ENCODE data around the gene TBC1D10A. TPM values are rescaled to one million over a fixed set of nuclear protein-coding genes. Genes with fewer than 3 reads are reported as not detected.

Gene TBC1D10A
- total RNA-seq, 1 experiment from 2014 or later: 12.2 TPM

- H3K36me3 ChIP-seq (ENCODE audit: control insufficient read depth, insufficient read depth, low read length): peaks cover 2% of the 10 kb centered on the region
- H3K4me3 ChIP-seq (ENCODE audit: low read depth, low read length): no peak overlapping the region
- H3K9me3 ChIP-seq: no peaks in the 10 kb centered on the region
- H3K27me3 Mint-ChIP-seq (ENCODE audit: insufficient read depth, unreplicated experiment): no peaks in the 10 kb centered on the region
- no peak for DNase-seq
- H3K27me3 ChIP-seq (replicated peaks; ENCODE audit: control insufficient read depth, insufficient read depth, low read length): no peaks in the 10 kb centered on the region
- peaks cover 75% of the 10 kb centered on the region for H3K36me3 Mint-ChIP-seq (ENCODE audit: insufficient read depth, unreplicated experiment)
- TF ChIP-seq, protein P1, sequence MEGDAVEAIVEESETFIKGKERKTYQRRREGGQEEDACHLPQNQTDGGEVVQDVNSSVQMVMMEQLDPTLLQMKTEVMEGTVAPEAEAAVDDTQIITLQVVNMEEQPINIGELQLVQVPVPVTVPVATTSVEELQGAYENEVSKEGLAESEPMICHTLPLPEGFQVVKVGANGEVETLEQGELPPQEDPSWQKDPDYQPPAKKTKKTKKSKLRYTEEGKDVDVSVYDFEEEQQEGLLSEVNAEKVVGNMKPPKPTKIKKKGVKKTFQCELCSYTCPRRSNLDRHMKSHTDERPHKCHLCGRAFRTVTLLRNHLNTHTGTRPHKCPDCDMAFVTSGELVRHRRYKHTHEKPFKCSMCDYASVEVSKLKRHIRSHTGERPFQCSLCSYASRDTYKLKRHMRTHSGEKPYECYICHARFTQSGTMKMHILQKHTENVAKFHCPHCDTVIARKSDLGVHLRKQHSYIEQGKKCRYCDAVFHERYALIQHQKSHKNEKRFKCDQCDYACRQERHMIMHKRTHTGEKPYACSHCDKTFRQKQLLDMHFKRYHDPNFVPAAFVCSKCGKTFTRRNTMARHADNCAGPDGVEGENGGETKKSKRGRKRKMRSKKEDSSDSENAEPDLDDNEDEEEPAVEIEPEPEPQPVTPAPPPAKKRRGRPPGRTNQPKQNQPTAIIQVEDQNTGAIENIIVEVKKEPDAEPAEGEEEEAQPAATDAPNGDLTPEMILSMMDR (IDR thresholded peaks at IDR 0.05; ENCODE audit: insufficient read depth in 1 of 2, low read depth in 1 of 2, low read length in 1 of 2, severe bottlenecking in 1 of 2, unreplicated experiment in 1 of 2): no peak
- no peak overlapping the region for H3K27ac Mint-ChIP-seq (ENCODE audit: unreplicated experiment)
- ChIA-PET CTCF (interaction anchor here (1.5 to 1.7 kb wide), 2 partner anchors 45 to 55 kb away, joined by 5 to 6 read pairs; partner anchors contain the start of gene RNF215), POLR2A (no interaction called here)
- no peaks in the 10 kb centered on the region for H3K9me3 Mint-ChIP-seq (ENCODE audit: unreplicated experiment)
- peaks cover 13% of the 10 kb centered on the region for H3K4me1 ChIP-seq
- H3K4me1 Mint-ChIP-seq (ENCODE audit: low read depth, unreplicated experiment): peaks cover 14% of the 10 kb centered on the region
- intact Hi-C loops (cut with micrococcal nuclease; ENCODE audit: unreplicated experiment): no loop called here
- BruUV-seq (replicated peaks): no TSS peak
- H3K4me3 Mint-ChIP-seq (ENCODE audit: unreplicated experiment): no peak overlapping the region
Observed at GRCh38 chr22:30332551-30332950, 5.8 kb upstream of the TBC1D10A start.

GRCh38 chr22:30328466-30329049 lies 1.8 kb upstream of the TBC1D10A start:
- no peaks in the 10 kb centered on the region for H3K9me3 Mint-ChIP-seq (ENCODE audit: unreplicated experiment)
- H3K4me1 ChIP-seq: peaks cover 27% of the 10 kb centered on the region
- no peaks in the 10 kb centered on the region for H3K27me3 Mint-ChIP-seq (ENCODE audit: insufficient read depth, unreplicated experiment)
- H3K4me3 Mint-ChIP-seq (ENCODE audit: unreplicated experiment): peak overlapping the region; percentile 79
- BruUV-seq (replicated peaks): no TSS peak
- no peak overlapping the region for H3K4me3 ChIP-seq (ENCODE audit: low read depth, low read length)
- H3K36me3 ChIP-seq (ENCODE audit: control insufficient read depth, insufficient read depth, low read length): peaks cover 2% of the 10 kb centered on the region
- POLR2A ChIA-PET: interaction anchor here (2.0 to 2.3 kb wide), 2 partner anchors 28 to 41 kb away, joined by 14 to 44 read pairs; partner anchors contain the start of genes CCDC157 and SF3A1
- H3K27me3 ChIP-seq (replicated peaks; ENCODE audit: control insufficient read depth, insufficient read depth, low read length): no peaks in the 10 kb centered on the region
- no peaks in the 10 kb centered on the region for H3K9me3 ChIP-seq
- TF ChIP-seq, protein P1 (IDR thresholded peaks at IDR 0.05; ENCODE audit: insufficient read depth in 1 of 2, low read depth in 1 of 2, low read length in 1 of 2, severe bottlenecking in 1 of 2, unreplicated experiment in 1 of 2): no peak
- H3K36me3 Mint-ChIP-seq (ENCODE audit: insufficient read depth, unreplicated experiment): peaks cover 41% of the 10 kb centered on the region
- no peak for DNase-seq
- intact Hi-C loops (cut with micrococcal nuclease; ENCODE audit: unreplicated experiment): no loop called here
- H3K27ac Mint-ChIP-seq (ENCODE audit: unreplicated experiment): peak overlapping the region; percentile 90
- H3K4me1 Mint-ChIP-seq (ENCODE audit: low read depth, unreplicated experiment): peaks cover 30% of the 10 kb centered on the region
- CTCF ChIA-PET: interaction anchor here (0.5 to 5.2 kb wide), 6 partner anchors 30 to 294 kb away, joined by 3 to 106 read pairs (median 5); partner anchors contain the start of genes CASTOR1 and RNF215

DNA sequence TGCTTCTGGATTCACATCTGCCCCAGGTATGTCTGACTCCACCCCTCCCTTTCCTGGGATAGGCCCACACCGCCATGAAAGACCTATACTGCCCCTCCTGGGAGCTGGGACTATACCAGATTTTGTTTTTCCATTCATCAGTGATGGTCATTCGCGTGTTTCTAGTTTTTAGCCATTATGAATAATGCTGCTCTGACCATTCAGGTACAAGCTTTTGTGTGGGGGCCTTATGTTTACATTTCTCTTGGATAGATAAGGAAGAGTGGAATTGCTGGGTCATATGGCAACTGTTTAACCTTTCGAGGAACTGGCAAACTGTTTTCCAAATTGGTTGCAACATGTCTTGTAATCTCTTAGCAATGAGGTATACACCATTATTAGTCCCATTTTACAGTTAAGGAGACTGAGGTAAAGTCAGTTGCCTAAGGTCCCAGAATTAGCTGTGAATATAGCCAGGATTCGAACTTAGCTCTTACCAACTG lies 1.2 kb upstream of the TBC1D10A start:
- no peaks in the 10 kb centered on the region for H3K9me3 ChIP-seq
- H3K27me3 ChIP-seq (replicated peaks; ENCODE audit: control insufficient read depth, insufficient read depth, low read length): no peaks in the 10 kb centered on the region
- H3K4me3 ChIP-seq (ENCODE audit: low read depth, low read length): no peak overlapping the region
- H3K4me1 Mint-ChIP-seq (ENCODE audit: low read depth, unreplicated experiment): peaks cover 30% of the 10 kb centered on the region
- POLR2A ChIA-PET: interaction anchor here (0.6 to 2.3 kb wide), 3 partner anchors 10 to 40 kb away, joined by 3 to 44 read pairs (median 14); partner anchors contain the start of genes CCDC157 and SF3A1
- no peaks in the 10 kb centered on the region for H3K27me3 Mint-ChIP-seq (ENCODE audit: insufficient read depth, unreplicated experiment)
- TF ChIP-seq, protein P1 (IDR thresholded peaks at IDR 0.05; ENCODE audit: insufficient read depth in 1 of 2, low read depth in 1 of 2, low read length in 1 of 2, severe bottlenecking in 1 of 2, unreplicated experiment in 1 of 2): peak in 1 of 2 experiments; percentile 56
- DNase-seq: peak; percentile 72 to 75
- intact Hi-C loops (cut with micrococcal nuclease; ENCODE audit: unreplicated experiment): loop anchor here (1.0 to 2.0 kb wide), 4 partner anchors 29 to 65 kb away; partner anchors contain the start of genes CASTOR1 and RNF215
- BruUV-seq (replicated peaks): no TSS peak
- H3K4me3 Mint-ChIP-seq (ENCODE audit: unreplicated experiment): peak overlapping the region; percentile 79
- H3K36me3 ChIP-seq (ENCODE audit: control insufficient read depth, insufficient read depth, low read length): no peaks in the 10 kb centered on the region; the same call in 1 of the 2 replicates
- peak overlapping the region; percentile 90 for H3K27ac Mint-ChIP-seq (ENCODE audit: unreplicated experiment)
- peaks cover 27% of the 10 kb centered on the region for H3K4me1 ChIP-seq
- H3K9me3 Mint-ChIP-seq (ENCODE audit: unreplicated experiment): no peaks in the 10 kb centered on the region
- peaks cover 41% of the 10 kb centered on the region for H3K36me3 Mint-ChIP-seq (ENCODE audit: insufficient read depth, unreplicated experiment)
- CTCF ChIA-PET: interaction anchor here (0.5 to 5.2 kb wide), 8 partner anchors 11 to 294 kb away, joined by 3 to 106 read pairs (median 4); partner anchors contain the start of genes CASTOR1 and RNF215

Data from Caco-2 (cell line).